Ishikawa (cell line): ENCODE data around the gene KCNMB1.

Experiments used
- CREB1 ChIP-seq: IDR thresholded peaks from 2 replicates; pipeline ENCODE4 v1.6.1; 2012; ENCODE audit warnings: low read depth
- EGR1 ChIP-seq: IDR thresholded peaks from 2 replicates; pipeline ENCODE4 v1.6.1; 2012
- NFIC ChIP-seq: IDR thresholded peaks from 2 replicates; pipeline ENCODE4 v1.6.1; 2012
- RAD21 ChIP-seq: IDR thresholded peaks from 2 replicates; pipeline ENCODE4 v1.6.1; 2012; ENCODE audit warnings: low read depth
- TAF1 ChIP-seq: IDR thresholded peaks from 2 replicates; pipeline ENCODE4 v1.6.1; 2012; ENCODE audit warnings: low read depth, mild to moderate bottlenecking
- TCF12 ChIP-seq: IDR thresholded peaks from 2 replicates; pipeline ENCODE4 v1.6.1; 2012; ENCODE audit warnings: low read depth
- TEAD4 ChIP-seq: IDR thresholded peaks from 2 replicates; pipeline ENCODE4 v1.6.1; 2012
- YY1 ChIP-seq: IDR thresholded peaks from 2 replicates; pipeline ENCODE4 v1.6.1; 2012; ENCODE audit warnings: low read depth
- ZBTB7A ChIP-seq: IDR thresholded peaks from 2 replicates; pipeline ENCODE4 v1.6.1; 2012; ENCODE audit warnings: low read depth
- TF ChIP-seq, protein P1 (sequence below): IDR thresholded peaks from 2 replicates; pipeline ENCODE4 v1.6.1; 2012; ENCODE audit warnings: low read depth, mild to moderate bottlenecking
- TF ChIP-seq, protein P2 (sequence below): IDR thresholded peaks from 2 replicates; pipeline ENCODE4 v1.6.1; 2012
- TF ChIP-seq, protein P3 (sequence below): IDR thresholded peaks from 2 replicates; pipeline ENCODE4 v1.6.1; 2012

KCNMB1 gene

DNA sequence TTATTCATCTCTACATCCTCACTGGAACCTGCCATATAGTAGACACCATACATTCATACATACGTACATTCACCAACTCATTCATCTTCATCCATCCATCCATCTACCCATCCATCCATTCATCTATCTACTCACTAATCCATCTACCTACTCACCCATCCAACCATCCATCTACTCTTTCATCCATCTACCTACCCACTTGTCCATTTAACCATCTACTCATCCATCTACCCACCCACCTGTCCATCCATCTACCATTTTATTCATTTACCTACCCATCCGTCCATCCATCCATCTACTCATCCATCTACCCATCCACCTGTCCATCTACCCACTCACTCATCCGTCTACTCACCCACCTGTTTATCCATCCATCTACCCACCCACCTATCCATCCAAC lies 59.6 kb downstream of the KCNMB1 start:
- TF ChIP-seq YY1: no peak

DNA sequence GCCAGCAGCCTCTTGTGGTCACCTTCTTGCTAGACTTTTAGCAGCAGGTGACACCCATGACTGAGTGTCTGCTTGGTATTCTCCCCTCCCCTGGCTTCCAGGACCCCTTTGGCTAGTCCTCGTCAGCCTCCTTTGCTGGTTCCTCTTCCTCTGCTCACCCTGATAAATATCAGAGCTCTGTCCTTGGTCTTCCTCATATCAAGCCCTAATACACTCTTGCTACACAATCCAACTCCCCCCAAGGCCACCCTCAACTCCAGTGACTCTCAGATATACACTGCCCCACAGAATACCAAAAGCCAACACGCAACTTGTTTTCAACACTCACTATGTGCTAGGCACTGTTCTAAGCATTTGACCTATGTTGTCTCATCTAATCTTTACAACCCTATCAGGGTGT lies 61.3 kb downstream of the KCNMB1 start:
- TF ChIP-seq TAF1 (no peak), YY1 (no peak), ZBTB7A (no peak)

DNA sequence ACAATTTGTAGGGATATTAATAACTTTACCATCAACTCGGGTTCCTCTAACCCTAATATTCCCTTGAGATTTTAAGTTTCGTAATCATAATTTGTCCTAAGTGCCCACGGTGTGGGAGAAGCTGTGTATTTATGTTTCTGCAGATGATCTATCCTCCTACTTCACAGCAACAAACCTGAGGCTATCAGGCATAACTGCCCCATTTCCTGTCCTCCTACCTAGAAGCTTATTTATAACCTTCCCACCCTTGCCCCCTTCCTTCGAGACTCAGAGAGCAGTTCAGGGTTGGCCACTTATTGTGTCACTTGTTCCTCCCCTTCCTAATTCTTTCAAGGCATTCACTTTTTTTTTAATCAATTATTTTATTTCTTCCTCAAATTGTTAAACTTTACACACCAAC lies 62.0 kb downstream of the KCNMB1 start:
- TF ChIP-seq NFIC: no peak
- TF ChIP-seq EGR1: no peak
- TF ChIP-seq YY1: no peak
- no peak for TF ChIP-seq TEAD4
- TF ChIP-seq RAD21: no peak
- TF ChIP-seq TCF12: no peak
- TF ChIP-seq, protein P1, sequence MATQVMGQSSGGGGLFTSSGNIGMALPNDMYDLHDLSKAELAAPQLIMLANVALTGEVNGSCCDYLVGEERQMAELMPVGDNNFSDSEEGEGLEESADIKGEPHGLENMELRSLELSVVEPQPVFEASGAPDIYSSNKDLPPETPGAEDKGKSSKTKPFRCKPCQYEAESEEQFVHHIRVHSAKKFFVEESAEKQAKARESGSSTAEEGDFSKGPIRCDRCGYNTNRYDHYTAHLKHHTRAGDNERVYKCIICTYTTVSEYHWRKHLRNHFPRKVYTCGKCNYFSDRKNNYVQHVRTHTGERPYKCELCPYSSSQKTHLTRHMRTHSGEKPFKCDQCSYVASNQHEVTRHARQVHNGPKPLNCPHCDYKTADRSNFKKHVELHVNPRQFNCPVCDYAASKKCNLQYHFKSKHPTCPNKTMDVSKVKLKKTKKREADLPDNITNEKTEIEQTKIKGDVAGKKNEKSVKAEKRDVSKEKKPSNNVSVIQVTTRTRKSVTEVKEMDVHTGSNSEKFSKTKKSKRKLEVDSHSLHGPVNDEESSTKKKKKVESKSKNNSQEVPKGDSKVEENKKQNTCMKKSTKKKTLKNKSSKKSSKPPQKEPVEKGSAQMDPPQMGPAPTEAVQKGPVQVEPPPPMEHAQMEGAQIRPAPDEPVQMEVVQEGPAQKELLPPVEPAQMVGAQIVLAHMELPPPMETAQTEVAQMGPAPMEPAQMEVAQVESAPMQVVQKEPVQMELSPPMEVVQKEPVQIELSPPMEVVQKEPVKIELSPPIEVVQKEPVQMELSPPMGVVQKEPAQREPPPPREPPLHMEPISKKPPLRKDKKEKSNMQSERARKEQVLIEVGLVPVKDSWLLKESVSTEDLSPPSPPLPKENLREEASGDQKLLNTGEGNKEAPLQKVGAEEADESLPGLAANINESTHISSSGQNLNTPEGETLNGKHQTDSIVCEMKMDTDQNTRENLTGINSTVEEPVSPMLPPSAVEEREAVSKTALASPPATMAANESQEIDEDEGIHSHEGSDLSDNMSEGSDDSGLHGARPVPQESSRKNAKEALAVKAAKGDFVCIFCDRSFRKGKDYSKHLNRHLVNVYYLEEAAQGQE: no peak
- TF ChIP-seq, protein P2, sequence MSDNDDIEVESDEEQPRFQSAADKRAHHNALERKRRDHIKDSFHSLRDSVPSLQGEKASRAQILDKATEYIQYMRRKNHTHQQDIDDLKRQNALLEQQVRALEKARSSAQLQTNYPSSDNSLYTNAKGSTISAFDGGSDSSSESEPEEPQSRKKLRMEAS: no peak
- no peak for TF ChIP-seq CREB1
- TF ChIP-seq, protein P3, sequence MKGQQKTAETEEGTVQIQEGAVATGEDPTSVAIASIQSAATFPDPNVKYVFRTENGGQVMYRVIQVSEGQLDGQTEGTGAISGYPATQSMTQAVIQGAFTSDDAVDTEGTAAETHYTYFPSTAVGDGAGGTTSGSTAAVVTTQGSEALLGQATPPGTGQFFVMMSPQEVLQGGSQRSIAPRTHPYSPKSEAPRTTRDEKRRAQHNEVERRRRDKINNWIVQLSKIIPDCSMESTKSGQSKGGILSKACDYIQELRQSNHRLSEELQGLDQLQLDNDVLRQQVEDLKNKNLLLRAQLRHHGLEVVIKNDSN: no peak
- TF ChIP-seq TAF1: no peak
